HG02943 (cell line): ENCODE results near the gene TAS2R16.
"Not testable (repeated sequence)": the region's sequence is repeated elsewhere in the genome, so short reads cannot be mapped to it uniquely, and the experiment has no call there.

Source experiments
- ATAC-seq: cut with Tn5 transposase; IDR thresholded peaks from one replicate; pipeline ENCODE4 v1.9.1; 2021; ENCODE audit warnings: mild to moderate bottlenecking, low read depth, moderate library complexity; ENCODE audit not compliant: unreplicated experiment

TAS2R16 gene

DNA sequence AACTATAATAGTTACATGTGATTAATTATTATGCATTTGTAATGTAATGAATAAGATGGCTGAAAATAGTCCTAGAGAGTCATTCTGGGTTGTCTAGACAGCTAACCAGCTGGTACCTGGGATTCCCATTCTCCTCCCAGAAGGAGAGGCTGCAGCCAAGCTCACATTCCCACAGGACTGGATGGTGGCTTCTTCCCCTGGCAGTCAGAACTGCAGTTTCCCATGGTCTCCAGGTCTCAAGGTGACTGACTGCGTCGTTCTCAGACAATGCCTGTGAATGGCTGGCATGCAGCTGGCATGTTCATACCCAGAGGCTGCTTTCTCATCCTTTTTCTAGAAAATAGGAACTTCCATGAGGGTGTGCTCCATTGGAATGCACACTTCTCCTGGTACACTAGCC is 21.3 kb downstream of the TAS2R16 start:
- no peak for ATAC-seq

DNA sequence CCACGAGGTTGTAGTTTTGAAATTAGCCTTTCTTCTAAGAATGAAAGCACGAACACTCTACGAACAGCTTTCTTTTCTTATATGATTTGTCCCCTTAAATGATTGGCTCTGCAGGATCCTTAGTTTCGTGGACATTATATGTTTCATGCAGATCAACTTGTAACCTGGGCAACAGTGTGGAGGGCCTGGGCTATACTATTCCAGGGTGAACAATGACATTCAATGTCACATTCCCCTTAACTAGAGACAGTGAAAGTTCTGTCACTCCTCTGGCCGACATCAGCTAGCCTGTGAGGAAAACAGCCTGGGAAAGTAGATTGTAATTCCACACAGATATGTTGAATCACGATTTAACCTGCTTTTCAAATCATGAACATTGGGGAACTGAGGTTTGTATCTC is 23.4 kb downstream of the TAS2R16 start:
- ATAC-seq: no peak

DNA sequence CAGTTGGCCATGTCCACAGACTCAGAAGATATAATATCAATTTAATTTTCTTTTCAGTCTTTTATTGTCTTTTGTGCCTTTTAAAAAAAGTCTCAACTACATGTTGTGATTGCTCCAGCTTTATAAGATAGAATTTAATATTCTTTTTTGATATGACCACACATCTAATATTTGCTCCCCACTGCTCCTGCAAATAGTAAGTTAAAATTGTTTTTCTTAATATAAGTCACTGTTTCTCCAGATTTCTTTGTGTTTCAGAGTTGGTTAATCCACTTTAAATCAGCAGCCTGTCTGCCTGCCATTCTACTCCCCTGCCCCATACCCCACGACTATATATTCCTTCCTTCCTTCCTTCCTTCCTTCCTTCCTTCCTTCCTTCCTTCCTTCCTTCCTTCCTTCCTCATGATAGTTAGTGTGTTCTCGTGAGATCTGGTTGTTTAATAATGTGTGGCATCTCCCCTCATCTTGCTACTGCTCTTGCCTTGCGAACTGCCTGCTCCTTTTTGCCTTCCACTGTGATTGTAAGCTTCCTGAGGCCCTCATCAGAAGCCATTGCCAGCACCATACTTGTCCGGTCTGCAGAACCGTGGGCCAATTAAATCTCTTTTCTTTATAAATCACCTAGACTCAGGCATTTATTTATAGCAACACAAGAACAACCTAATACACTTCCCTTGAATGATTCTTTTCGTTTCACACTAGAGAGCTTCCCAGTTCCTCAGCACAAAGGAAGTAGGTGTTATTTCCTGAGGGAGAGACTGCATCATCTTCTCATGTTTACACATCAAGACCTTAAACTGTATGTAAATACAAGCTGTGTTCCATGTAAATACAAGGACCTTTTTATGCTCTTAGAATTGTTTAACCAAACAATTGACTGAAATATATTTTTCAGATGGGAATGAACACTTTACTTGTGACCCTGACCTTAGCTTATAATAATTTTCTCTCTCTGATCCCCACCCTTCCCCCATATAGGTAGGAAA is 24.5 kb downstream of the TAS2R16 start:
- no peak for ATAC-seq

DNA sequence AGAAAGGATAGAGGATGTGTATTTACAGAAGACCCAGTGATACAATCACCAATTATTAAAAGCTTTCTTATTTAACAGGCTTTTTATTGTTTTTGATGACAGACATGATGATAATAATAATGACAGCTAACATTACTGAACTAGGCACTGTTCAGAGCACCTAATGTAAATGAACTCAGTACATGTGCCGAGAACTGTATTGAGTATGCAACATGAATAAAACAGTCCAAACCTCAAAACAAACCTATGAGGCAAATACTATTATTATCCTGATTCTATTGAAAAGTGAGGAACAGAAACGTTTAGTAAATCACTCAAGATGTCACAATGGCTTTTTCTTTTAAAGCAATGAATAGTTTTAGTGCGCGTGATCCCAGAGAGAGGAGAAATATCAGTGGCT is 27.1 kb downstream of the TAS2R16 start:
- ATAC-seq: no peak

DNA sequence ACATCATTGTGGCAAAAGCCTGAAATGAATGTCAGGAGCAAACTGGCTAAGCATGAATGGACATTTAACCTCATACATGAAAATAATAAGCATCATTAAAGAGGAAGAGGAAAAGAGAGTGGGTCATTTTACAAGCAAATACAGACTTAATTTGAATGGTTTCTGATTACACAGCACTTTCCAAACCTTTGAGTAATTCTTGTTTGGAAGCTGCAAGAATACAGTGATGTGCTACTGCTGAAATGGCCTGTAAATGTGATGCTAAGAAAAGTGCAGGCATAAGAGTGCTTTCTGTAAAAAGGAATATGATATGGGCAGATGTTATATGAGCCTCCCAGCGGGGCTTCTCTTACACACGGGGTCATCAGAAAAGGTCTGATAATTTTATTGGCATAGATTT is 30.2 kb downstream of the TAS2R16 start:
- no peak for ATAC-seq

DNA sequence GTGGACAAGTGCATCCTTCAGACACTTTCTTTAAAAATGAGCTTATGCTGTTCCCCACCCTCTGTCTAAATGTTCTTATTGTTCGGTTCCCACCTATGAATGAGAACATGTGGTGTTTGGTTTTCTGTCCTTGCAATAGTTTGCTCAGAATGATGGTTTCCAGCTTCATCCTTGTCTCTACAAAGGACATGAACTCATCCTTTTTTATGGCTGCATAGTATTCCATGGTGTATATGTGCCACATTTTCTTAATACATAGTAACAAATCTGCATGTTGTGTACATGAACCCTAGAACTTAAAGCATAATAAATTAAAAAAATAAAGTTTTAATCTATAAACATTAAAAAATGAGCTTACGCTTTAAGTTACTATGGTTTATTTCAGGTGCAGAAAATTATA is 41.8 kb downstream of the TAS2R16 start:
- ATAC-seq: not testable (repeated sequence)

DNA sequence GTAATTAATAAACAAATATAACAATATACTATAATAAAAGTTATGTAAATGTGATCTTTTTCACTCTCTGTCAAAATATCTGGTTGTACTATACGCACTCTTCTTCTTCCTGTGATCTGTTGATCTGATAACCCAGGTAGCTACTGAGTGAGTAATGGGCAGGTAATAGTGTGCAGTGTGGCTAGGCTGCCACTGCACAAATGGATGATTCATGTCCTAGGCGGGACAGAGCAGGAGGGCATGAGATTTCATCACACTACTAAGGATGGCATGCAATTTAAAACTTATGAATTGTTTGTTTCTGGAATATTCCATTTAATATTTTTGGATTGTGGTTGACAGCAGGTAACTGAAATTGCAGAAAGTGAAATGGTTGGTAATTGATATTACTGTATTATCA is 44.5 kb downstream of the TAS2R16 start:
- ATAC-seq: no peak

DNA sequence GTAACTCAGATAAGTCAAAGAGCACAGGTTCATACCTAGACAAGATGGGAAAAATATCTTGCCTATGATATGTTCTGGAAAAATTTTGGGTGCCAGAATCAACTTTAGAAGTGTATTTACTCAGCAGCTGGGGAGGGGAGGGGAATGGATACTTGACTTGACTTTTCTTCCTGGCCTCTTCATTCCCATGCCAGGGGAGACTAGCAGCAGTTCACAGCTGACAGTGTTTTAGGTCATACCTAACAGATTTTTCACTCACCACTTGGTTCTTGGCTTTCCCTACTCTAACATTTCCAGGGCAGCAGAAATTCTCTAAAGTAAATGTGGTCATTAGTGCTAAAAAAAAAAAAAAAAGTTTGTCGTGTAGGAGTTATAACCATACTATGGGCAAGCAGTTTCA is 46.3 kb downstream of the TAS2R16 start:
- ATAC-seq: no peak
